ENCODE data around the gene DCHS2.

DCHS2 gene, protein sequence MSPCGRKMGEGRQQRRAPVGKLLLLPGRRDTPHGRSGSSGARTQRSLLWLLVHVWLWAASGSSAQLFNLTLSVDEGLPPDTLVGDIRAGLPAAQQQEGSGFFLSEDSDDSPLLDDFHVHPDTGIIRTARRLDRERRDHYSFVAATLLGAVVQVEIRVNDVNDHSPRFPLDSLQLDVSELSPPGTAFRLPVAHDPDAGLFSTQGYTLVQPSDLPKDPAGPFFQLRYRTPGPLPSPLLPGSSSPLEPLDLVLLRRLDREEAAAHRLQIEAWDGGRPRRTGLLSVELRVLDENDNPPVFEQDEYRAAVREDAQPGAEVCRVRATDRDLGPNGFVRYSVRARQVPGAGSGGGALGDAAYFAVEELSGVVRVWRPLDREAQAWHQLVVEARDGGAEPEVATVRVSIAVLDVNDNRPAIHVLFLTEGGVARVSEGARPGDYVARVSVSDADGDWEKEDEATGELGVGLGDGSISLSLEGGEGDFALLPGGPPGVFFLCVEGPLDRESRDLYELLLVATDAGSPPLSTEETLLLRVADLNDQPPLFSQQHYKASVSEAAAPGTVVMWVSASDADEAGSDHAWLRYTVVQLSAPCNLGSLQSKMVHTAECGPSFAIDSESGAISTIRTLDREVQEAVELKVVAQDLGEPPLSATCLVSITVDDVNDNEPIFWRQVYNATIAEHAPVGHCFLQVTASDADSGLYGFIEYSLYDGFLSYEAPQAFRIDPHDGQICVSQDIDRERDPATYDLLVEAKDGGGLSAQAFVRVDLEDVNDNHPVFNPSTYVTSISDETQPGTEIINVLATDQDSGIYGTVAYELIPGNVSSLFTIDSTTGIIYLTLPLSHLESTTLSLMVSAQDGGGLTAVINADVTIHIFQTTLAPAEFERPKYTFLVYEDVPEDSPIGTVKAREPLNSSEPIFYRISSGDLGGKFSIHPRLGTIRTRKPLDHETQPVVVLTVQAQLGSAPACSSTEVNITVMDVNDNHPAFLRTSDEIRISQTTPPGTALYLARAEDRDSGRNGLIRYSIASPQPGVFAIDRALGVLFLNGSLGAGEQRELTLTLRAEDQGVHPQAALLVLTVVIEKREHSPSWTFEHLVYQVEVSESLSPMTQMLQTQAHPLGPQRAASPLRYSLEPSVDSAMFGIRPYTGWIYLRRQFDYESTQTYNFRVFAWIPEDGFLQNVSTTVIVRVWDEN (N-terminal part only)

GRCh38 chr4:154491341-154492271 is at the start of gene DCHS2:
DCHS2 (minus strand) TSS chr4:154491799; CDS start chr4:154491355, 444 bp downstream.
- peak within 1 kb of the TSS; percentile 48 for H3K4me3 ChIP-seq (ENCODE audit: low read depth, low read length)

DNA sequence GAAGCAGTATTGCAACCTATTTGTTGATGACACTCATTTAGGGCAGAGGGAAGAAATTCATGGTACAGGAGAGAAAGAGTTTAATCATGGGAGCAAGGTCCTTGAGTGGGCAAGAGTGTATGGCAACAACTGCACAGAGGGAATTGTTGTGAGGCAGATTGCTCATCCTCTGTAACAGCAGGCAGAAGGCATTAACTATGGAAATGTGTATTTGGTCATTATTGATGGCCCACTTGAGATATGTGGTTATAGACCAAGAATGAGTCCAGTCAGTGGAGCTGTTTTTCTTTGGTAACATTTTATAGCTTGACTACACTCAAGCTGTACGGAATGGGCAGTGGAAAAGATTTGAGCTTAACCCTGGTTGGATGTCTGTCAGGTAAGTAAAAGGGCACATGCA is 42.7 kb upstream of the DCHS2 start:
- H3K4me3 ChIP-seq (ENCODE audit: low read depth, low read length) = no peak overlapping the region

GRCh38 chr4:154529728-154530519 is 38.3 kb upstream of the DCHS2 start:
- no peak overlapping the region for H3K4me3 ChIP-seq (ENCODE audit: low read depth, low read length)

- H3K4me3 ChIP-seq (ENCODE audit: low read depth, low read length) = no peak overlapping the region
Measured at GRCh38 chr4:154528869-154529268, 37.3 kb upstream of the DCHS2 start.

GRCh38 chr4:154527308-154527707 is 35.7 kb upstream of the DCHS2 start:
- H3K4me3 ChIP-seq (ENCODE audit: low read depth, low read length) = no peak overlapping the region

DNA sequence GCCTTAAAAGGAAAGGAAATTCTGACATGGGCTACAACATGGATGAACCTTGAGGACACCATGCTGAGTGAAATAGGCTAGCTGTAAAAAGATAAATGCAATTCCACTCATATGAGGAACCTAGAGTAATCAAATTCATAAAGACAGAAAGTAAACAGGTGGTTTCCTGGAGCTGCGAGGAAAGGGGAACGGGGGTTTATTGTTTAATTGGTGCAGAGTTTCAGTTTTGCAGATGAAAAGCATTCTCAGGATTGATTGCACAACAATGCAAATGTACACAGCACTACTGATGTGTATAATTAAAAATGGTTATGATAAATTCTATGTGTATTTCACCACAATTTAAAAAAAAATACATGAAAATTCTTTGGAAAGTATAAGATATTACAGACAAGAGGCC is 34.6 kb upstream of the DCHS2 start:
- no peak overlapping the region for H3K4me3 ChIP-seq (ENCODE audit: low read depth, low read length)

- H3K4me3 ChIP-seq (ENCODE audit: low read depth, low read length) = no peak overlapping the region
Measured at GRCh38 chr4:154521607-154522006, 30.0 kb upstream of the DCHS2 start.

DNA sequence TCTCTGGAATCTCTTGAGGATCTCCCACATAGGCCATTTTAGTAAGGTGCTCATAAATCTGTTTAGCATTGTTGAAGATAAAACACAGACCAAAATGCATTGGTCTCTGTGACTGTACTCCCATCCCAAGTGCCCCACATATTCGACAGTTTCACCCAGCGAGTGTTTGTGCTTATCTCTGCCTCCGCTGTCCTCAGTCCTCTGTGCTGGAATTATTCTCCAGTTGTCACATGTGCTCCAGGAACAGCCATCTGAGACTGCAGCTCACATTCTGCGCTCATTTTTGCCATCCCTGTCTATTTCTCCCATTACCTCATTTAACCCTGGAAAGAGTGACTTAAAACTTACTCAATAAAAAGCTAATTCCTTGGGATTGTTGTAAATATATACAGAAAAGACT is 27.6 kb upstream of the DCHS2 start:
- H3K4me3 ChIP-seq (ENCODE audit: low read depth, low read length) = no peak overlapping the region

- no peak overlapping the region for H3K4me3 ChIP-seq (ENCODE audit: low read depth, low read length)
Measured at GRCh38 chr4:154517591-154517990, 26.0 kb upstream of the DCHS2 start.

DNA sequence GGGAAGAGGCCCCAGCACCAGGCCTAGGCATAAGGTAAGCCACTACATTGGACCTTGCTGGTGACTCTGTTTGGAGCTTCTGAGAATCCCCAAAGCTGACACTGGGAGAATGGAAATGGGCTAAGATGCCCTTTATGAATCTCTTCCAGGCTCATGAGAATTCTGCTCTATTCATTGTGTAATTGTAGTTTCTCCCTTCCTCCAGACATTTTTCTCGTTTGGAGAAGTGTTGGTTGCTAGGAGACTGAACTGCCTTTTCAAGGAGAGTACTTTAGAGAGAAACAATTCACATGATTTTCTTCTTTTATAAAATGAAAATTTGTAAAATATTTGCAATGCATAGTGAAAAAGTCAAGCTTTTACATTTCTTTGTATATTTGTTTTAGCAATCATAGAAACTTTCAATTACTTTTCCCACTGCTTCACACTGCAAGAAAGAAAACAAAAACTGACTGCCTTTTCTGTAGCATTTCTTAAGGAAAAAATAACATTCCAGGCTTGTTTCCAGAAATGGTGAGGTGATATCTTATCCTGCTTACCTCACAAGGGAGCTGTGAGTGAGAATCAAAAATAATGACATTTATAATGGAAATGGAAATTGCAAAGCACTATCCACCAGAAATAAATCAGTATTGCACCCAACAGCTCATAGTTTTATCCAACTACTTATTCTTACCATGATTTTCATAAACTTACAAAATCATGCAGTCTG is 24.9 kb upstream of the DCHS2 start:
- H3K4me3 ChIP-seq (ENCODE audit: low read depth, low read length) = no peak overlapping the region

DNA sequence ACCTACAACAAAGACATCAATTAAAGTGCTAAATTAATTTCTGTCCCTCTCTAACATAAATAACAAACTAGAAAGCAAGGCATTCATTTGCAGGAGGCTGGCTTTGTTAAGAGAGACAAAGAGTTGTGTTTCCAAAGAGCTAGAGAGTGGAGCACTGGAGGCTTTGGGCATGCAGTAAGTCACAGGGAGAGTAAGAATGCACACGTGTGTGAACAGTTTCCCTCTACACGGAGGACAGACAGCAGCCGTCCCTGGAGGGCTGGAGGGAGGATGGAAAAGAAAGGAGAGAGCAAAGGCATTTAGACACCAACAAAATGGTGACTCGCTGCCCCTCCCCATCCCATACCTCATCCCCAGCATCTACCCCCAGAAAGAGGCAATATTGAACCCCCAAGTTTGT is 20.4 kb upstream of the DCHS2 start:
- no peak overlapping the region for H3K4me3 ChIP-seq (ENCODE audit: low read depth, low read length)

DNA sequence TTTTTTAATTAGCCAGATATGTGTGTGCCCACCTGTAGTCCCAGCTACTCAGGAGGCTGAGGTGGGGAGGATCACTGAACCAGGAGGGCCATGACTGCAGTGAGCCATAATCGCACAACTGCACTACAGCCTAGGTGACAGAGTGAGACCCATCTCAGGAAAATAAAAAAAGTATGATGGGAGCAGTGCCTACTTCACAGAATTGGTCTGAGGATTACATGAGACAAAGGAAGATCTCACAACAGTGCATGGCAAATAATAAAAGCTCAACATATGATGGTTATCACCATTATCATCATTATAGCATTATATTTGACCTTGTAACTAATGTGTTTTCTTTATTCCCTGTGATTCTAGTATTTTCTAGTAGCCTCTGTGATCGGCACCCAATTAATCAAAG is 19.9 kb upstream of the DCHS2 start:
- no peak overlapping the region for H3K4me3 ChIP-seq (ENCODE audit: low read depth, low read length)

DNA sequence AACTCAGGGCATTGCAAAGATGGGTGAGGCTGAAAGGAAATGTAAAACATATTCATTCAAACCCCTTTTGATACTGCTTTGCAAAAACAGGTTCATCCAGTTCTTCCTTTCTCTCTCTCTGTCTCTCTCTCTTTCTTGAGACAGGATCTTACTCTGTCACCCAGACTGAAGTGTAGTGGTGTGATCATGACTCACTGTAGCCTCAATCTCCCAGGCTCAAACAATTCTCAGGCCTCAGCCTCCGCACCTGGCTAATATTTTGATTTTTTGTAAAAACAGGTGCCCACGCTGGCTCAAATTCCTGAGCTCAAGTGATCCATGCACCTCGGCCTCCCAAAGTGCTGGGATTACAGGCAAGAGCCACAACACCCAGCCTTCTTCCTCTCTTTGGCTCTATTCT is 15.6 kb upstream of the DCHS2 start:
- H3K4me3 ChIP-seq (ENCODE audit: low read depth, low read length) = no peak overlapping the region

DNA sequence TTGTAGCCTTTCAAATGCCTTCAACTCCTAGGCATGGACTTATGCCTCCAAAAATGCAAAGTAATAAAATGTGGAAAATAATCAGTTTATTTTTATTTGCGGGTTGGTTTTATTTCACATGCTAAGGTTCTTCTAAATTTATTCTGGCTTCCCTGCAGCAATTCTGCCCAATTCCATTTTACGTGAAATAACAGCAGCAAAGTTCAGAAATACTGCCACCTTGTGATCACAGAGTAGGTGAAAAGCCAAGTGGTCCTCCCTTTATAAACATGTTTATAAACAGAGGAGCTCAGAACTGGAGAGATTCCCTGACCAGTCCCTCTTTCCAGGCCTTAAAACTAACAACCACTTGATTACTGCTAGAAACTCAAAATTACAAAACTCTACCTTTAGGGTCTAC is 14.7 kb upstream of the DCHS2 start:
- no peak overlapping the region for H3K4me3 ChIP-seq (ENCODE audit: low read depth, low read length)

- H3K4me3 ChIP-seq (ENCODE audit: low read depth, low read length) = no peak overlapping the region
Measured at GRCh38 chr4:154503598-154503997, 12.0 kb upstream of the DCHS2 start.

GRCh38 chr4:154502111-154502510 is 10.5 kb upstream of the DCHS2 start:
- no peak overlapping the region for H3K4me3 ChIP-seq (ENCODE audit: low read depth, low read length)

DNA sequence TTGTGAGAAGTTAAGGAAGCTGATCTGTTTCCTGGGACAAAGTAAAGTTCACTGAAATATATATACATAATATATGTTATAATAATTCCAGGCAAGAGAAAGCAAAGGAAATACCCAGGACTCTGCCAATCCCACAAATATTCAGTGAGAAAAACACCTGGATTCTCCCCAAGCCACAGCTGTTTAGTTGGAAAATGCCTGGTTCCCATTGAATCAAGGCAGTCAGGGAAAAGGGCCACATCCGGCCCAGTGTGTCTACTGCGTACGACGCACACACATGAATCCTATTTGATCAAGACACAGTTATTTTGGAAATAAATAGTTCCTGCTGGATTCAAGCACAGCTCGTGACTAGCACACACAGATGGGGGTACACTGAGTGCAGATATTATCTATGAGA is 6.3 kb upstream of the DCHS2 start:
- H3K4me3 ChIP-seq (ENCODE audit: low read depth, low read length) = no peak overlapping the region

DNA sequence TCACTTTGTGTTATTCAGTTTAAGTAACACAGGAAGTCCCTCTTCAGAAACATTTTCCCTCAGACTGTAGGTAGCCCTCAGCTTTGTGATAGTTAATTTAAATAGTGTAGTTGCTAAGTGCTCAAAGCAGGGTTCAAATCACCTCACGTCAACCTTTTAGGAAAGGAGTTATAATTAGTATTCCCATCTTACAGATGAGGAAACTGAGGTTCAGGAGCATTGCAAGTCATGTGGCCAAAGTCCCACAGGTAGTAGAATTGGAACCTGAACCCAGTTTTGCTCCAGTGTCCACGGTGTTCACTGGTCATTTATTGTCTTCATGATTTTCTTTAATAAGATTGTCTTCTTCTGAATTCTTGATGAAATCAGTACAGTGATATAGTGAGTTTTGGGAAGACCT is 4.3 kb upstream of the DCHS2 start:
- no peak overlapping the region for H3K4me3 ChIP-seq (ENCODE audit: low read depth, low read length)

DNA sequence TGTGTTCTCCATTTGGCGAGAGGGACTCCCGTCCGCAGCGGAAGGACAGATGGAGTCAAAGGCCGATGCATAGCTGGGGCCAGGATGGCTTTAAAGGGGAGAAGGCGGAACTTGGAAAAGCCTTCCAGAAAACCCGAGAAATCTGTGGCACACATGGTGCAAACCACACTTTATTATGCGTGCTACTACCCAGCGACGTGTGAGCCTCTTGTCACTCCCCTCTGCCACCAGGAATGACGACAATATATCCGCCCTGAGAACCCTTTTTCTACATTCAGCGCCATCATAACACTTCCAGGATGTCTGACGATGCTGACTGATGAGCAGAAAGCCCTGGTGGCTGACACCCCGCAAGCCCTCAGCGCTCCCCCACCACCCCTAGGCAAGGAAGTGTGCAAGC is 689 bp upstream of the DCHS2 start:
- peak overlapping the region; percentile 48 for H3K4me3 ChIP-seq (ENCODE audit: low read depth, low read length)
